ENCODE results near the gene EMC9. TPM values are rescaled to one million over a fixed set of nuclear protein-coding genes. Genes with fewer than 3 reads are reported as not detected.

EMC9 gene
- total and polyA plus RNA-seq, 2 of the 8 experiments (the other 6 are each of a cell fraction or from before 2014, with no cell fraction given): 38.4 to 47.2 TPM

GRCh38 chr14:24146453-24146977 lies 5.1 kb upstream of the EMC9 start, which contains the start of gene PSME2:
Gene PSME2, minus strand, starts transcription at chr14:24146610. Its CDS starts 29 bp downstream, at chr14:24146581.
- peak within 1 kb of the TSS; percentile 45; the same call in 1 of the 2 replicates for H3K27ac ChIP-seq (ENCODE audit: low read depth, low read length)
- TF ChIP-seq, protein P1, sequence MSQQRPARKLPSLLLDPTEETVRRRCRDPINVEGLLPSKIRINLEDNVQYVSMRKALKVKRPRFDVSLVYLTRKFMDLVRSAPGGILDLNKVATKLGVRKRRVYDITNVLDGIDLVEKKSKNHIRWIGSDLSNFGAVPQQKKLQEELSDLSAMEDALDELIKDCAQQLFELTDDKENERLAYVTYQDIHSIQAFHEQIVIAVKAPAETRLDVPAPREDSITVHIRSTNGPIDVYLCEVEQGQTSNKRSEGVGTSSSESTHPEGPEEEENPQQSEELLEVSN (IDR thresholded peaks at IDR 0.05): no peak
- TF ChIP-seq SRF (IDR thresholded peaks at IDR 0.05; ENCODE audit: low read depth, low read length) (no peak), EGR1 (IDR thresholded peaks at IDR 0.05; ENCODE audit: borderline replicate concordance, low read depth, low read length) (peak; percentile 15; the same call in 1 of the 2 replicates), SP1 (IDR thresholded peaks at IDR 0.05; ENCODE audit: low read depth, low read length) (no peak), CHD1 (IDR thresholded peaks at IDR 0.05; ENCODE audit: low read depth, low read length) (no peak), POLR2AphosphoS5 (IDR thresholded peaks at IDR 0.05; ENCODE audit: low read depth, low read length) (peak; percentile 17; the same call in 1 of the 2 replicates), ASH2L (IDR thresholded peaks at IDR 0.05; ENCODE audit: low read length) (no peak), SP4 (IDR thresholded peaks at IDR 0.05; ENCODE audit: low read length) (0 out of 2 replicates have a peak, but pooled peaks have one; percentile 14), KDM4A (IDR thresholded peaks at IDR 0.05; ENCODE audit: low read depth, low read length, severe bottlenecking) (no peak), PHF8 (conservative IDR thresholded peaks at IDR 0.05; ENCODE audit: low read depth, low read length) (0 out of 2 replicates have a peak, but pooled peaks have one; percentile 12), POU5F1 (IDR thresholded peaks at IDR 0.05; ENCODE audit: low read depth, low read length) (no peak), TAF1 (IDR thresholded peaks at IDR 0.05; ENCODE audit: low read depth, low read length) (peak; percentile 73; the same call in 1 of the 2 replicates)

More at GRCh38 chr14:24146453-24146977, 5.1 kb upstream of the EMC9 start, which contains the start of gene PSME2:
- Histone ChIP-seq H3K18ac (ENCODE audit: extremely low read depth, low read length) (peak within 1 kb of the TSS; percentile 53; the same call in 1 of the 2 replicates), H3K4me3 (ENCODE audit: extremely low read depth in 1 of 4, insufficient read depth in 2 of 4, low read depth in 3 of 4, low read length in 4 of 4) (peak within 1 kb of the TSS; percentile 92 to 98 (median 96)), H3K36me3 (ENCODE audit: control insufficient read depth in 2 of 4, insufficient read depth in 4 of 4, low read length in 3 of 4) (peaks cover 11 to 30% (median 24%) of the 10 kb centered on the region in 4 experiments), H4K5ac (ENCODE audit: insufficient read length, low read depth, low read length) (peak within 1 kb of the TSS; percentile 2), H3K9me3 (ENCODE audit: insufficient read depth in 2 of 2, low read depth in 1 of 2, low read length in 1 of 2) (no peaks in the 10 kb centered on the region), H2AK5ac (ENCODE audit: low read depth, low read length) (no peak within 1 kb of the TSS), H3K79me1 (ENCODE audit: low read depth, low read length) (peaks cover 11% of the 10 kb centered on the region; the same call in 1 of the 2 replicates), H2BK20ac (ENCODE audit: low read length) (no peak within 1 kb of the TSS), H2AFZ (ENCODE audit: low read length) (peak within 1 kb of the TSS; percentile 83; the same call in 1 of the 2 replicates), H3K9ac (replicated peaks in 1 of 4; ENCODE audit: extremely low read depth in 1 of 4, low read depth in 3 of 4, low read length in 3 of 4) (peak within 1 kb of the TSS; percentile 66 to 73 (median 70)), H3K79me2 (ENCODE audit: control insufficient read depth in 1 of 2, insufficient read depth in 2 of 2, low read length in 2 of 2) (peaks cover 0 to 28% of the 10 kb centered on the region in 2 experiments; a peak in 3 of 4 replicates), H3K4ac (replicated peaks; ENCODE audit: insufficient read length, low read depth, low read length) (no peak within 1 kb of the TSS), H2BK15ac (ENCODE audit: low read length) (no peak within 1 kb of the TSS), H4K8ac (ENCODE audit: extremely low read depth, insufficient read depth, low read length) (no peak within 1 kb of the TSS; the same call in 1 of the 2 replicates), H2BK120ac (replicated peaks; ENCODE audit: low read depth, low read length) (no peak within 1 kb of the TSS), H3K4me1 (replicated peaks in 1 of 4; ENCODE audit: control insufficient read depth in 3 of 4, insufficient read depth in 4 of 4, low read length in 3 of 4) (peaks cover 0 to 10% (median 8%) of the 10 kb centered on the region in 4 experiments; a peak in 5 of 7 replicates), H4K91ac (replicated peaks; ENCODE audit: insufficient read length, low read length) (no peak within 1 kb of the TSS), H3K23me2 (ENCODE audit: low read depth, low read length) (peaks cover 10% of the 10 kb centered on the region), H2BK5ac (ENCODE audit: low read depth, low read length) (peak within 1 kb of the TSS; percentile 94), H3K4me2 (ENCODE audit: insufficient read depth in 1 of 2, low read depth in 2 of 2, low read length in 2 of 2) (peak within 1 kb of the TSS; percentile 83 to 96), H3K14ac (ENCODE audit: insufficient read length) (no peak within 1 kb of the TSS), H3K23ac (ENCODE audit: insufficient read length) (no peak within 1 kb of the TSS), H3K56ac (replicated peaks; ENCODE audit: insufficient read length, low read depth, low read length) (peak within 1 kb of the TSS; percentile 52), H4K20me1 (replicated peaks in 1 of 2; ENCODE audit: control insufficient read depth in 1 of 2, insufficient read depth in 2 of 2, low read length in 2 of 2) (peaks cover 0 to 18% of the 10 kb centered on the region in 2 experiments), H2BK12ac (ENCODE audit: low read depth, low read length) (0 out of 2 replicates have a peak within 1 kb of the TSS, but pooled peaks have one; percentile 46), H3K27me3 (replicated peaks in 1 of 4; ENCODE audit: control insufficient read depth in 3 of 4, extremely low read depth in 1 of 4, insufficient read depth in 3 of 4, low read length in 3 of 4) (no peaks in the 10 kb centered on the region)
- FAIRE-seq (no peak), DNase-seq (ENCODE audit: low read depth in 1 of 2, low spot score in 2 of 2) (peak in 1 of 2 experiments; percentile 93)
- ChIA-PET CTCF (ENCODE audit: partially characterized antibody) (interaction anchor here (0.6 to 3.7 kb wide), 8 partner anchors 9 to 89 kb away, joined by 3 to 24 read pairs (median 5); partner anchors contain the start of genes DCAF11, IRF9 and PSME1), POLR2A (ENCODE audit: partially characterized antibody) (interaction anchor here (0.6 to 9.6 kb wide), 21 partner anchors 9 to 1178 kb away, joined by 3 to 86 read pairs (median 5); partner anchors contain the start of genes CHMP4A, DCAF11, DHRS1 and IPO4)
- 0% methylated on average over 13 of the region's 25 CpGs; no CpG with 5 or more reads in 1 of the 2 experiments for WGBS, 2 experiments (ENCODE audit: extremely low coverage in 1 of 2, insufficient coverage in 1 of 2, insufficient read length in 1 of 2, insufficient replicate concordance in 2 of 2, low coverage in 1 of 2, low lambda C conversion rate in 2 of 2, missing lambda C conversion rate in 1 of 2)

Data from H1 (cell line).